RPMI8226 (cell line): Measurements from ENCODE around the gene FOXK2.

Source experiments
- DNase-seq: peaks from one replicate; pipeline ENCODE4 v3.0.0-alpha.2; 2015

The FOXK2 gene

GRCh38 chr17:82647593-82648164 lies 128.1 kb downstream of the FOXK2 start:
- peak; percentile 51 for DNase-seq

GRCh38 chr17:82648165-82648668 lies 128.7 kb downstream of the FOXK2 start, which contains the start of gene WDR45B:
Gene WDR45B, minus strand, starts transcription at chr17:82648444. Its CDS starts 104 bp downstream, at chr17:82648340.
- DNase-seq = peak; percentile 98

GRCh38 chr17:82648742-82649331 lies 129.3 kb downstream of the FOXK2 start:
- DNase-seq = no peak

GRCh38 chr17:82649501-82650261 lies 130.1 kb downstream of the FOXK2 start:
- DNase-seq = no peak

- no peak for DNase-seq
These were observed 131.2 kb downstream of the FOXK2 start for GRCh38 chr17:82650723-82651122.

- no peak for DNase-seq
These were observed 134.4 kb downstream of the FOXK2 start for GRCh38 chr17:82653651-82654528.
